T follicular helper cell (primary cell): ENCODE measurements around the gene FSTL4.
"Not testable (repeated sequence)": the region's sequence is repeated elsewhere in the genome, so short reads cannot be mapped to it uniquely, and the experiment has no call there.

Experiments used
- DNase-seq: peaks from one replicate; pipeline ENCODE4 v3.0.0-alpha.2; 2020; ENCODE audit warnings: low read depth

FSTL4 gene

GRCh38 chr5:133552925-133553525 lies 59.3 kb downstream of the FSTL4 start:
- peak; percentile 25 for DNase-seq

DNA sequence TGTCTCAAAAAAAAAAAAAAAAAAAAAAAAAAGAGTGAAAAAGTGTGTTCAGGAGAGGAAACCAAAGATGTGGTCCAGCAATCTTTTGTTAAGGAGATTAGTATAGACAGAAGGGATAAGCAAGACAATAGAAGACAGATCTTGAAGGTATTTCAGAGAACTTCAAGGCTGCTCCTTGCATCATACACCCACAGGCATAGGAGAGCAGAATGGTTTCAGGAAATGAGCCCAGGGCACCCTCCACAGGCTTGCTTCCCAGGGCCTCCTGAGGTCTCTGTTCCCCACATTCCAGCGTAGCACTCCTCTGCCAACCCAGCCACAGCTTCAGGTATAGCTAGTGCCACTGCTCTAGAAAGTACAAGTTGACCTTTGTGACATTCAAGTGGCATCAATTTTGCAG lies 65.8 kb downstream of the FSTL4 start:
- no peak for DNase-seq

GRCh38 chr5:133544346-133544745 lies 68.0 kb downstream of the FSTL4 start:
- no peak for DNase-seq

DNA sequence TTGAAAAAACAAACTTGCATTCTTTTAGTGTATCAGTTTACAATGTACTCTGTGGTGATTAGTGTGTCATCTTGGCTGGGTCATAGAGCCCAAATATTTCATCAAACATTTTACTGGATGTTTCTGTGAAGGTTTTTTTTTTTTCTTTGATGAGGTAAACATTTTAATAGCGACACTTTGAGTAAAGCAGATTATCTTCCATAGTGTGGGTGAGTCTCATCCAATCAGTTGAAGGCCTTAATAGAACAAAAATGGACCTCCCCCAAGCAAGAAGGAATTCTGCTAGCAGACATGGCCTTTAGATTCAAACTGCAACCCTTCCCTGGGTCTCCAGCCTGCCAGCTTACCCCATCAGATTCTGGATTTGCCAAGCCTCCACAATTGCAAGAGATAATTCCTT lies 72.5 kb downstream of the FSTL4 start:
- DNase-seq: no peak

DNA sequence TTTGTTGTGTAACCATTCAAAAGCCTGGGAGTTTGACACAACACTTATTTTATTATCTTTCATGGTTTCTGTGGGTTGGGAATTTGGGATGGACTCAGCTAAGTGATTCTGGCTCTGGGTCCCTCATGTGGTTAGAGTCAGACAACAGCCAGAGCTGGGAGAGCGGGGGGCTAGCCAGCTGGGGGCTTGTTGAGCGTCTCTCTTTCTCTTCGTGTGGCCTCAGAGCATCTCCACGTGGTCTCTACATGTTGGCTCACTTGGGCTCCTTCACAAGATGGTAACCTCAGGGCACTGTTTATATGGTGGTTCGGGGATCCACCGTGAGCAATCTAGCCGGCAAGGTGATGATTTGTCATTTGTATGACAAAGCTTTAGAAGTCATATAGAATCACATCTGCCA lies 73.6 kb downstream of the FSTL4 start:
- no peak for DNase-seq

DNA sequence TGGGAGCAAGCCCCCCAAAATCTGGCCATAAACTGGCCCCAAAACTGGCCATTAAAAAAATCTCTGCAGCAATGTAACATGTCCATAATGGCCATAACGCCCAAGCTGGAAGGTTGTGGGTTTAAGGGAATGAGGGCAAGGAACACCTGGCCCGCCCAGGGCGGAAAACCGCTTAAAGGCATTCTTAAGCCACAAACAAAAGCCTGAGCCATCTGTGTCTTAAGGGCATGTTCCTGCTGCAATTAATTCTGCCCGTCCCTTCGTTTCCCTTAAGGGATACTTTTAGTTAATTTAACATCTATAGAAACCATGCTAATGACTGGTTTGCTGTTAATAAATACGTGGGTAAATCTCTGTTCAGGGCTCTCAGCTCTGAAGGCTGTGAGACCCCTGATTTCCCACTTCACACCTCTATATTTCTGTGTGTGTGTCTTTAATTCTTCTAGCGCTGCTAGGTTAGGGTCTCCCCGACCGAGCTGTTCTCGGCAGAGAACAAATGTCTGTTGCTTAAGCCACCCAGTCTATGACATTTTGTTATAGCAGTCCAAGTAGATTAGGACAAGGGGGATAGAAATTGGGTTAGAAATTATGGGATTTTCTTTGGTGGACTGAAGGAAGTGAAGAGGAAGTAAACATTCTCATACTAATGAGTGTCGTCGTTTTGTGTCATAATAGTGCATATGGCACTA lies 77.0 kb downstream of the FSTL4 start:
- DNase-seq: not testable (repeated sequence)

GRCh38 chr5:133534566-133534965 lies 77.8 kb downstream of the FSTL4 start:
- DNase-seq: no peak

DNA sequence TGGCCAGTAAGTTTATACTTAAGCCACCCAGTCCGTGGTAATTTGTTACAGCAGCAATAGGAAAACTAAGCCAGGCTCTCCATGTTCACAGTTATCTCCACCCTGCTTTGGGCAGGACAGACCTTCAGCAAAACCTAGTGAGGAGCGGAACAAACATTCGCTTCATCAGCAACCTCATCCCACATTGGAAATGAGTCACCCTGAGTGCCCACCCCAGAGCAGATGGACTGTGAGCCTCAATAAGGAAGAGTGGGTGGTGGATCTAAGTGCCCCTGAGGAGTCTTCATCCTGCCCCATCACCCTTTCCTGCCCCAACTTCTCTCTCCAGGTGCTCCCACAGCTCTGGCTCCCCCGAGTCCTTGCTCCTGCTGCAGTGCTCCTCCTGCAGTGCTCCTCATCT lies 78.8 kb downstream of the FSTL4 start:
- DNase-seq: no peak

DNA sequence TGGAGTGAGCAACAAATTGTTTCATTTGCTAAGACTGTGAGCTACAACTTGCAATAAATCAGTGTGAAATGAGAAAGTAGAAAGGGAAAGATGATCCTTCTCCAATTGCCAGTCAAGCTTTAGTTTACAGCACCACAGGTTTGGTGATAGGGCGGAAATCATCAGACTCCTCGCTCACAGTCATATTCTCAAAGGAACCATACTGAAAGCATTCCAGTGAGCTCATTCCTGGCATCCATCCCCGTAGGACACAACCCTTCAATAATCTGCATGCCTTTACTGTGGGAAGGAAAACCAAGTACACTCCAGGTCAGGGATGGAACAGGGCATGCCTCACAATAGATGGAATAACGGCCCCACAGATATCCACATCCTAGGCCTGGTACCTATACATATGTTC lies 80.7 kb downstream of the FSTL4 start:
- DNase-seq: no peak

- no peak for DNase-seq
Measured at GRCh38 chr5:133531178-133531577, 81.2 kb downstream of the FSTL4 start.

- DNase-seq: no peak
Measured at GRCh38 chr5:133530270-133530669, 82.1 kb downstream of the FSTL4 start.

DNA sequence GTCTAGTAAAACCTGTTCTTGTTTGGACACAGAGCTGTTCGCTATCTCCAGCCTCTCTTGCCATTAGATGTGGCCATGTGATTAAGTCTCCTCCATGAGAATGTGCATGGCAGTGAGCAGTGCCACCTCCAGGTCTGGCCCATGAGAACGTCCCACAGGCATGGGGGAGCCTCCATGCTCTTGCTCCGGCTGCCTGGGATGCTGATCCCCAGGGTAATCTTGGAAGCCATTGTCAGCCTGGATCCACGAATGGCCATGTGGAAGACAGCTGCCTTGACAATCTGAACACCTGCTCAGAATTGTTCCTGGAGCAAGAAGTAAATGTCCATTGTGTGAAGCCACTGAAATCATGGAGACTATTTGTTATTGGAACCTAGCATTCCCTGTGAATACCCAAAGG lies 83.5 kb downstream of the FSTL4 start:
- DNase-seq: no peak

- no peak for DNase-seq
Measured at GRCh38 chr5:133527311-133527710, 85.0 kb downstream of the FSTL4 start.

DNA sequence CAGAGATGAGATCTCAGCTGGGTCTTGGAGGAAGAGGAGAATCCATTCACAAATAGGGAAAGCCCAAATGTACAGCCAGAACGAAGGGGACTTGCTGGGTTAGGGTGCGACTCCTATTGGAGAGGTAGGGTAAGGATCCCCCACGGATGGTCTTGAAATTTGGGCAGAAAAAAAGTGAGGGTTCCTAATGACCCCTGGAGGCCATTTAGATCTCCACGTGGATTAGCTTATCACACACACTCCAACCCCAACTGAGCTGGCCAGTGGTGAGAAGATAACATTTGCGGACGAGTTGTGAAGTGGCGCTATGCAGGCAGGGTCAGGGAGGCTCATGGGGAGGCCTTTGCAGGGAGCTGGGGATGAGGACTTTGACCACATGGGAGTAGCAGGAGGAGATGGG lies 86.0 kb downstream of the FSTL4 start:
- DNase-seq: no peak

- DNase-seq: no peak
Measured at GRCh38 chr5:133525126-133525525, 87.2 kb downstream of the FSTL4 start.

GRCh38 chr5:133524666-133525065 lies 87.7 kb downstream of the FSTL4 start:
- no peak for DNase-seq

DNA sequence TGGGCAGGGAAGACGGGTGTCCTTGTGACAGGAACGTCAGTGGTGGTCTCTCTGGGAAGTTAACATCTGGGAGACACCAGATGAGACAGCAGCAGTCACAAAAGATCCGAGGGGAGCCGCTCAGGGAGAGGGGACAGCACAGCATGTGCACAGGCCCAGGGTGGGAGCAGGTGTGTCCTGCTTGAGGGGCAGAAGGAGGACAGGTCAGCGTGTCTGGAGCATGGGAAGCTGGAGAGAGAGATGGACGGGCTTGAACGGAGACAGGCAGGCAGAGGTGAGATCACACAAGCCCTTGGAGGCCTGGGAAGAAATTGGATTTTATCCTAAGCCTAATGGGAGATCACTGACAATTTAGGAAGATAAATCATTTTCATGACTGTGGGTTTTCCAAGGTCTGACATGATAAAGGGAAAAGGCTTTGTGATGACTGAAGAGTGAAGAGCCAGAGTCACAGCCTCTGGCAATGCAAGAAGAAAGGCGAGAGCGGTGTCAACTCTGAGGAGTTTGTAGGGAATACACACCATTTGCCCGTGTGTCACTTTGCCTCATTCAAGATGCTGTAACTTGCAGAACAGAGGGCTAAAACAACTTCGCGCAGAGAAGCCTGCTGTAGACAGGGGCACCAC lies 88.3 kb downstream of the FSTL4 start:
- no peak for DNase-seq

DNA sequence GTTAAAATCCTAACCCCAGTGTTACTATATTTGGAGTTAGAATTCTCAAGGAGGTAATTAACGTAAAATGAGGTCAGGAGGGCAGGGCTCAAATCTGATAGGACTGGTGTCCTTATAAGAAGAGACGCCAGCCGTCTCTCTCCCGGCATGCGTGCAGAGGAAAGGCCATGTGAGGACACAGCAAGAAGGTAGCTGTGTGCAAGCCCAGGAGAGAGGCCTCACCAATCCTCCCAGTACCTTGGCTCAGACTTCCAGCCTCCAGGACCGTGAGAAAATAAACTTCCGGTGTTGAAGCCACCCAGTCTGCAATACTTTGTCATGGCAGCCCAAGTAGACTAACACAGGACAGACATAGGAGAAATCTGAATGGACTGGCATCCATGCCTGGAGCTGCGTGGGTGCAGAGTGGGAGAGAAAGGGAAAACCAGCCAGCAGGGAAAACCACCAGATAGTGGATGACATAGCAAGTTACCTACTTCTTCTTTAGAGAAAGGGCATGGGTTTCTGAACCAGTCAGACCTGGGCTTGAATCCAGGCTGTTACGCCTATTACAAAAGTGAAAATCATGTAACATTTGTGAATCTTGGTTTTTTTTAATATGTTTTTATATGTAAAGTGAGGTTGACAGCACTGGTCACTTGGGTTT lies 89.2 kb downstream of the FSTL4 start:
- no peak for DNase-seq

- DNase-seq: no peak
Measured at GRCh38 chr5:133521801-133522200, 90.5 kb downstream of the FSTL4 start.

GRCh38 chr5:133520991-133521706 lies 91.2 kb downstream of the FSTL4 start:
- no peak for DNase-seq

DNA sequence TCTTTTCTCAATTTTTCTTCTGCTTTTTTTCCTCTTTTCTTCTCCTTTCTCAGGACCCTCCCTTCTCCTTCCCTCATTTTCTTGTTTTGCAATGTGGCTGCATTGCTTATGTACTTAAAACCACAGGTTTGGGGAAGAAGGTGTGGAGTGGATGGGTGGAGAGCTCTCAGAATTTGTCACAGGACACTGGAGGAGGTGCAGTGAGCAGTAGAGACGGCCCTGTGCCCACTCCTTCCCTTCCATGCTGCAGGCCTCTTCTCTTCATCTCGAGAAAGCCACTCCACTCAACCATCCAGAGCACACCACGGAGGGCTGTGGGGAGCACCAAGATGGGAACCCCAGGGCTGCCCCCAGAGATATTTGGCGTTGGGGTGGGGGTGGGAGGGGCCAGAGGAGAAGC lies 92.3 kb downstream of the FSTL4 start:
- no peak for DNase-seq

- no peak for DNase-seq
Measured at GRCh38 chr5:133519191-133519590, 93.2 kb downstream of the FSTL4 start.
